A549 (cell line): ENCODE data around the gene DEAF1. TPM values are rescaled to one million over a fixed set of nuclear protein-coding genes. Genes with fewer than 3 reads are reported as not detected.

Experiments
- ATAC-seq, 2 experiments: fragments of 200-7000 bp in 1 of 2; fragments of >200 bp in 1 of 2; cut with Nextera tagmentation in 1 of 2; cut with Tn5 transposase in 1 of 2; 3 replicates each; pipeline versions ENCODE4 v1.8.0 to v1.9.1; 2018 to 2020; ENCODE audit warnings: mild to moderate bottlenecking in 1 of 2, moderate library complexity in 1 of 2
- CTCF ChIA-PET: fragments of 300-600 bp; sonication (Branson Sonifier 250); formaldehyde crosslinking; extraction: SDS; loops from one replicate; lab custom pipeline; 2021; ENCODE audit warnings: antibody characterized with exemption, inconsistent platforms; lab: Yijun Ruan, JAX
- POLR2A ChIA-PET: fragments of 350-600 bp; formaldehyde crosslinking; extraction: SDS; loops from one replicate; lab custom pipeline; 2021; ENCODE audit warnings: antibody characterized with exemption, inconsistent platforms; lab: Yijun Ruan, JAX
- DNase-seq, 2 experiments: peaks; one replicate each; pipeline versions ENCODE4 v3.0.0 to v3.0.0-alpha.2; 2011 to 2016; ENCODE audit warnings: low read depth in 1 of 2, low spot score in 1 of 2
- FAIRE-seq: peaks from 2 replicates; lab custom pipeline; 2011; peaks lifted over from hg19 to GRCh38; lab: Jason Lieb, UNC
- H3K27ac ChIP-seq, 2 experiments: fragments of >200 bp; sonication (Bioruptor Twin); formaldehyde crosslinking; 3 replicates each; pipeline ENCODE4 v1.5.1; 2016 to 2017
- H3K4me1 ChIP-seq: fragments of >200 bp; sonication (Bioruptor Twin); formaldehyde crosslinking; 3 replicates; pipeline ENCODE4 v1.6.1; 2016
- H3K4me2 ChIP-seq: fragments of >200 bp; sonication (Bioruptor Twin); formaldehyde crosslinking; 3 replicates; pipeline ENCODE4 v1.6.1; 2016
- H3K4me3 ChIP-seq: fragments of >200 bp; sonication (Bioruptor Twin); formaldehyde crosslinking; 3 replicates; pipeline ENCODE4 v1.5.1; 2016
- H3K9me3 ChIP-seq: fragments of >200 bp; sonication (Bioruptor Twin); formaldehyde crosslinking; 3 replicates; pipeline ENCODE4 v1.6.1; 2016
- CBX2 ChIP-seq: fragments of 200-600 bp; sonication (generic); IDR thresholded peaks from 2 replicates; pipeline ENCODE4 v1.6.1; 2016; ENCODE audit warnings: low read depth, mild to moderate bottlenecking, borderline replicate concordance
- CHD2 ChIP-seq: fragments of 150-350 bp; IDR thresholded peaks from 2 replicates; pipeline ENCODE4 v1.6.1; 2014; ENCODE audit warnings: low read length; ENCODE audit not compliant: partially characterized antibody
- CHD4 ChIP-seq: fragments of 200-600 bp; sonication (generic); IDR thresholded peaks from 2 replicates; pipeline ENCODE4 v1.6.1; 2016; ENCODE audit warnings: antibody characterized with exemption, mild to moderate bottlenecking, borderline replicate concordance
- EHF ChIP-seq: fragments of 250-450 bp; sonication (Bioruptor Pico); IDR thresholded peaks from 2 replicates; pipeline ENCODE4 v1.5.0; 2020; ENCODE audit warnings: mild to moderate bottlenecking
- EHMT2 ChIP-seq: fragments of 200-600 bp; sonication (generic); IDR thresholded peaks from 2 replicates; pipeline ENCODE4 v1.6.1; 2016; ENCODE audit warnings: antibody characterized with exemption, low read depth, mild to moderate bottlenecking, moderate library complexity
- FOSB ChIP-seq: fragments of 250-450 bp; sonication (Bioruptor Pico); IDR thresholded peaks from 2 replicates; pipeline ENCODE4 v1.5.0; 2020; ENCODE audit warnings: mild to moderate bottlenecking, moderate library complexity
- FOSL2 ChIP-seq, 2 experiments: fragments of 450-650 bp in 1 of 2; fragments of >200 bp in 1 of 2; sonication (Bioruptor Twin) in 1 of 2; formaldehyde crosslinking; IDR thresholded peaks; 2 replicates each; pipeline versions ENCODE4 v1.5.0 to v1.6.1; 2016 to 2020; ENCODE audit warnings: mild to moderate bottlenecking in 1 of 2, moderate library complexity in 1 of 2
- FOXS1 ChIP-seq: fragments of 250-450 bp; sonication (Bioruptor Pico); IDR thresholded peaks from 2 replicates; pipeline ENCODE4 v1.5.0; 2020; ENCODE audit warnings: mild to moderate bottlenecking, moderate library complexity
- HDAC2 ChIP-seq: fragments of 200-600 bp; sonication (generic); IDR thresholded peaks from 2 replicates; pipeline ENCODE4 v1.6.1; 2016
- HMGXB4 ChIP-seq: fragments of 250-450 bp; sonication (Bioruptor Pico); IDR thresholded peaks from 2 replicates; pipeline ENCODE4 v1.5.0; 2021; ENCODE audit warnings: mild to moderate bottlenecking, moderate library complexity, borderline replicate concordance
- HOXA7 ChIP-seq: fragments of 250-450 bp; sonication (Bioruptor Pico); IDR thresholded peaks from 2 replicates; pipeline ENCODE4 v1.5.0; 2020; ENCODE audit warnings: mild to moderate bottlenecking, moderate library complexity
- HOXB13 ChIP-seq: fragments of 250-450 bp; sonication (Bioruptor Pico); IDR thresholded peaks from 2 replicates; pipeline ENCODE4 v1.5.0; 2020; ENCODE audit warnings: low read depth, mild to moderate bottlenecking, moderate library complexity
- JUN ChIP-seq, 2 experiments: fragments of >200 bp; sonication (Bioruptor Twin); formaldehyde crosslinking; IDR thresholded peaks; 2 replicates in 1 of 2; 3 replicates in 1 of 2; pipeline ENCODE4 v1.6.1; 2016 to 2017
- NFE2L2 ChIP-seq: fragments of 150-350 bp; conservative IDR thresholded peaks from 2 replicates; pipeline ENCODE4 v1.6.1; 2014; ENCODE audit warnings: low read length
- NPAS2 ChIP-seq: fragments of 250-450 bp; sonication (Bioruptor Pico); IDR thresholded peaks from 2 replicates; pipeline ENCODE4 v1.8.0; 2022; ENCODE audit warnings: mild to moderate bottlenecking, moderate library complexity, borderline replicate concordance
- PHF8 ChIP-seq: fragments of 200-600 bp; sonication (generic); IDR thresholded peaks from 2 replicates; pipeline ENCODE4 v1.6.1; 2016; ENCODE audit warnings: low read depth, mild to moderate bottlenecking, antibody characterized with exemption, moderate library complexity, borderline replicate concordance
- RAD21 ChIP-seq, 2 experiments: fragments of >200 bp in 1 of 2; sonication (Bioruptor Twin) in 1 of 2; formaldehyde crosslinking in 1 of 2; IDR thresholded peaks in 1 of 2; conservative IDR thresholded peaks in 1 of 2; 2 replicates in 1 of 2; 3 replicates in 1 of 2; pipeline ENCODE4 v1.6.1; 2012 to 2018; ENCODE audit warnings: inconsistent platforms in 1 of 2
- SREBF2 ChIP-seq: fragments of 450-650 bp; IDR thresholded peaks from 2 replicates; pipeline ENCODE4 v1.6.1; 2014; ENCODE audit warnings: mild to moderate bottlenecking, moderate library complexity
- ZC3H11A ChIP-seq: fragments of 450-650 bp; IDR thresholded peaks from 2 replicates; pipeline ENCODE4 v1.6.1; 2014; ENCODE audit warnings: antibody characterized with exemption, mild to moderate bottlenecking
- ZSCAN20 ChIP-seq: fragments of 250-450 bp; sonication (Bioruptor Pico); IDR thresholded peaks from 2 replicates; pipeline ENCODE4 v1.8.0; 2022; ENCODE audit warnings: mild to moderate bottlenecking, moderate library complexity
- WGBS: methylation state at CpG from one replicate; pipeline ENCODE4 v1.1.6; 2017; ENCODE audit errors: missing lambda C conversion rate; 5-methylcytosine and 5-hydroxymethylcytosine counted together
- polyA plus RNA-seq, 4 experiments: library from polyadenylated mRNA; depleted of rRNA in 3 of 4; stranded (reverse); fragments of >200 nt; fragmentation: RNase III in 1 of 4; extraction: RNeasy Plus Mini Kit Qiagen cat#74134 plus additional on column Dnase treatment in 1 of 4; gene quantifications; 2 replicates in 3 of 4; 3 replicates in 1 of 4; pipeline ENCODE4 v1.2.3, GENCODE V29; 2011 to 2017
- TF ChIP-seq, protein P1 (sequence below): fragments of 200-600 bp; sonication (generic); IDR thresholded peaks from 2 replicates; pipeline ENCODE4 v1.6.1; 2016; ENCODE audit warnings: antibody characterized with exemption, mild to moderate bottlenecking, moderate library complexity
- TF ChIP-seq, protein P2 (sequence below): fragments of 250-450 bp; sonication (Bioruptor Pico); IDR thresholded peaks from 2 replicates; pipeline ENCODE4 v1.5.0; 2020; ENCODE audit warnings: low read depth, mild to moderate bottlenecking, moderate library complexity

The DEAF1 gene
- polyA plus RNA-seq, 2 of the 4 experiments (the other 2 are of a cell fraction): 16.0 to 24.0 TPM

- TF ChIP-seq, protein P1, sequence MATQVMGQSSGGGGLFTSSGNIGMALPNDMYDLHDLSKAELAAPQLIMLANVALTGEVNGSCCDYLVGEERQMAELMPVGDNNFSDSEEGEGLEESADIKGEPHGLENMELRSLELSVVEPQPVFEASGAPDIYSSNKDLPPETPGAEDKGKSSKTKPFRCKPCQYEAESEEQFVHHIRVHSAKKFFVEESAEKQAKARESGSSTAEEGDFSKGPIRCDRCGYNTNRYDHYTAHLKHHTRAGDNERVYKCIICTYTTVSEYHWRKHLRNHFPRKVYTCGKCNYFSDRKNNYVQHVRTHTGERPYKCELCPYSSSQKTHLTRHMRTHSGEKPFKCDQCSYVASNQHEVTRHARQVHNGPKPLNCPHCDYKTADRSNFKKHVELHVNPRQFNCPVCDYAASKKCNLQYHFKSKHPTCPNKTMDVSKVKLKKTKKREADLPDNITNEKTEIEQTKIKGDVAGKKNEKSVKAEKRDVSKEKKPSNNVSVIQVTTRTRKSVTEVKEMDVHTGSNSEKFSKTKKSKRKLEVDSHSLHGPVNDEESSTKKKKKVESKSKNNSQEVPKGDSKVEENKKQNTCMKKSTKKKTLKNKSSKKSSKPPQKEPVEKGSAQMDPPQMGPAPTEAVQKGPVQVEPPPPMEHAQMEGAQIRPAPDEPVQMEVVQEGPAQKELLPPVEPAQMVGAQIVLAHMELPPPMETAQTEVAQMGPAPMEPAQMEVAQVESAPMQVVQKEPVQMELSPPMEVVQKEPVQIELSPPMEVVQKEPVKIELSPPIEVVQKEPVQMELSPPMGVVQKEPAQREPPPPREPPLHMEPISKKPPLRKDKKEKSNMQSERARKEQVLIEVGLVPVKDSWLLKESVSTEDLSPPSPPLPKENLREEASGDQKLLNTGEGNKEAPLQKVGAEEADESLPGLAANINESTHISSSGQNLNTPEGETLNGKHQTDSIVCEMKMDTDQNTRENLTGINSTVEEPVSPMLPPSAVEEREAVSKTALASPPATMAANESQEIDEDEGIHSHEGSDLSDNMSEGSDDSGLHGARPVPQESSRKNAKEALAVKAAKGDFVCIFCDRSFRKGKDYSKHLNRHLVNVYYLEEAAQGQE: no peak
- no peak for TF ChIP-seq NPAS2 (CRISPR knock-in tag)
- no peak for TF ChIP-seq EHF
- no peak for TF ChIP-seq ZSCAN20 (CRISPR knock-in tag)
- TF ChIP-seq CBX2: no peak
- no peak for TF ChIP-seq FOXS1 (CRISPR knock-in tag)
- TF ChIP-seq, all 56 proteins: peak for 0
These were observed 98.6 kb downstream of the DEAF1 start (continued) for GRCh38 chr11:596374-596773.

DNA sequence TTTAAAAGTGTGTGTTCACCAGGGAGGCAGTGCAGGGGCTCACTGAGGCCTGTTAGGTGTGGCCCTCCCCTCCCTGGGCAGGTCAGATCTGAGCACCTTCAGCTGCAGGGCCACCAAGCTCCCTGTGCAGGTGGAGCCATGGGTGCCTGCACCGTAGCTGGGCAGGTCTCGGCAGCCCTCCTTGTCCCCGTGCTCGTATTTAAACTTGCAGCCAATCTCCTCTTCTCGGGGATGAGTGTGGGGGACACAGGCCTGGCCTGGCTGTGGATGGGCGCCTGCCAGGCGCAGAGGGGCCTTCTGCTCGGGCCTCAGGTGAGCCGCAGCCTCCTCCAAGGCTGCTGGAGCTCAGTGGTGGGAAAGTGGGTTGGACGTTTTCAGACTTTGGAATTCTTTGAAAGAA lies 99.6 kb downstream of the DEAF1 start:
- Histone ChIP-seq H3K9me3 (no peaks in the 10 kb centered on the region), H3K4me2 (no peak overlapping the region), H3K4me1 (peaks cover 7% of the 10 kb centered on the region; the same call in 2 of the 3 replicates), H3K27ac (no peak overlapping the region), H3K4me3 (no peak overlapping the region)
- ChIA-PET POLR2A (no interaction called here), CTCF (interaction anchor here (2.3 kb wide), 1 partner anchor 77 kb away, joined by 5 read pairs; no protein-coding TSS in a partner anchor)
- DNase-seq (no peak), FAIRE-seq (no peak), ATAC-seq (no peak)
- no peak for TF ChIP-seq FOSB (CRISPR knock-in tag)
- no peak for TF ChIP-seq ZC3H11A
- no peak for TF ChIP-seq CHD2
- TF ChIP-seq NFE2L2: no peak
- TF ChIP-seq PHF8: no peak
- TF ChIP-seq JUN (IDR thresholded peaks at IDR 0.05): no peak
- TF ChIP-seq HDAC2: no peak
- no peak for TF ChIP-seq HOXB13 (CRISPR knock-in tag)
- no peak for TF ChIP-seq HOXA7
- TF ChIP-seq SREBF2: no peak
- no peak for TF ChIP-seq CHD4
- TF ChIP-seq HMGXB4 (CRISPR knock-in tag): no peak
- TF ChIP-seq RAD21 (conservative IDR thresholded peaks at IDR 0.05 in 1 of 2, IDR thresholded peaks at IDR 0.05 in 1 of 2): no peak
- TF ChIP-seq, protein P2, sequence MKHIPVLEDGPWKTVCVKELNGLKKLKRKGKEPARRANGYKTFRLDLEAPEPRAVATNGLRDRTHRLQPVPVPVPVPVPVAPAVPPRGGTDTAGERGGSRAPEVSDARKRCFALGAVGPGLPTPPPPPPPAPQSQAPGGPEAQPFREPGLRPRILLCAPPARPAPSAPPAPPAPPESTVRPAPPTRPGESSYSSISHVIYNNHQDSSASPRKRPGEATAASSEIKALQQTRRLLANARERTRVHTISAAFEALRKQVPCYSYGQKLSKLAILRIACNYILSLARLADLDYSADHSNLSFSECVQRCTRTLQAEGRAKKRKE (CRISPR knock-in tag): no peak
- TF ChIP-seq CBX2: no peak
- no peak for TF ChIP-seq EHMT2
- no peak for TF ChIP-seq FOSL2 (IDR thresholded peaks at IDR 0.05)
- TF ChIP-seq FOSL2 (CRISPR knock-in tag; IDR thresholded peaks at IDR 0.05): no peak
- 85% methylated on average over 10 of the region's 10 CpGs for WGBS

Other genes starting within 250 kb of the DEAF1 start
- gene PTDSS2, start 244.9 kb downstream of the DEAF1 start, polyA plus RNA-seq (2011; rRNA removed): 23.4 and 28.9 TPM in 2 replicates
- 34.3 to 39.4 TPM (median 38.9 TPM) in 3 replicates for gene PTDSS2, start 244.9 kb downstream of the DEAF1 start, polyA plus RNA-seq (2017; fragmentation: RNase III; extraction: RNeasy Plus Mini Kit Qiagen cat#74134 plus additional on column Dnase treatment)
- gene RNH1, start 188.0 kb downstream of the DEAF1 start, polyA plus RNA-seq (2011; rRNA removed): 85.8 and 108 TPM in 2 replicates
- gene RNH1, start 188.0 kb downstream of the DEAF1 start, polyA plus RNA-seq (2017; fragmentation: RNase III; extraction: RNeasy Plus Mini Kit Qiagen cat#74134 plus additional on column Dnase treatment): 131 to 135 TPM (median 135 TPM) in 3 replicates
- gene HRAS, start 159.6 kb downstream of the DEAF1 start, polyA plus RNA-seq (2011; rRNA removed): 56.3 and 63.3 TPM in 2 replicates
- gene HRAS, start 159.6 kb downstream of the DEAF1 start, polyA plus RNA-seq (2017; fragmentation: RNase III; extraction: RNeasy Plus Mini Kit Qiagen cat#74134 plus additional on column Dnase treatment): 86.9 to 96.3 TPM (median 88.2 TPM) in 3 replicates
- 0.30 and 0.32 TPM in 2 replicates for gene LRRC56, start 157.7 kb downstream of the DEAF1 start, polyA plus RNA-seq (2011; rRNA removed)
- gene LRRC56, start 157.7 kb downstream of the DEAF1 start, polyA plus RNA-seq (2017; fragmentation: RNase III; extraction: RNeasy Plus Mini Kit Qiagen cat#74134 plus additional on column Dnase treatment): 0.47 to 1.1 TPM (median 1.0 TPM) in 3 replicates
- gene LMNTD2, start 134.5 kb downstream of the DEAF1 start, polyA plus RNA-seq (2011; rRNA removed): 1.7 and 2.2 TPM in 2 replicates
- 2.6 to 4.2 TPM (median 3.5 TPM) in 3 replicates for gene LMNTD2, start 134.5 kb downstream of the DEAF1 start, polyA plus RNA-seq (2017; fragmentation: RNase III; extraction: RNeasy Plus Mini Kit Qiagen cat#74134 plus additional on column Dnase treatment)
- 18.4 and 19.0 TPM in 2 replicates for gene RASSF7, start 134.3 kb downstream of the DEAF1 start, polyA plus RNA-seq (2011; rRNA removed)
- gene RASSF7, start 134.3 kb downstream of the DEAF1 start, polyA plus RNA-seq (2017; fragmentation: RNase III; extraction: RNeasy Plus Mini Kit Qiagen cat#74134 plus additional on column Dnase treatment): 27.7 to 30.7 TPM (median 30.5 TPM) in 3 replicates
- gene PHRF1, start 118.8 kb downstream of the DEAF1 start, polyA plus RNA-seq (2011; rRNA removed): 8.6 and 10.8 TPM in 2 replicates
- gene PHRF1, start 118.8 kb downstream of the DEAF1 start, polyA plus RNA-seq (2017; fragmentation: RNase III; extraction: RNeasy Plus Mini Kit Qiagen cat#74134 plus additional on column Dnase treatment): 23.0 to 25.3 TPM (median 23.7 TPM) in 3 replicates
- 2.0 TPM in 2 replicates for gene IRF7, start 79.3 kb downstream of the DEAF1 start, polyA plus RNA-seq (2011; rRNA removed)
- 3.1 to 3.8 TPM (median 3.4 TPM) in 3 replicates for gene IRF7, start 79.3 kb downstream of the DEAF1 start, polyA plus RNA-seq (2017; fragmentation: RNase III; extraction: RNeasy Plus Mini Kit Qiagen cat#74134 plus additional on column Dnase treatment)
- 0.12 and 0.26 TPM in 2 replicates for gene CDHR5, start 70.3 kb downstream of the DEAF1 start, polyA plus RNA-seq (2011; rRNA removed)
- gene CDHR5, start 70.3 kb downstream of the DEAF1 start, polyA plus RNA-seq (2017; fragmentation: RNase III; extraction: RNeasy Plus Mini Kit Qiagen cat#74134 plus additional on column Dnase treatment): 0.07 to 0.08 TPM (median 0.07 TPM) in 3 replicates
- not detected in 2 replicates for gene SCT, start 68.0 kb downstream of the DEAF1 start, polyA plus RNA-seq (2011; rRNA removed)
- not detected in 3 replicates for gene SCT, start 68.0 kb downstream of the DEAF1 start, polyA plus RNA-seq (2017; fragmentation: RNase III; extraction: RNeasy Plus Mini Kit Qiagen cat#74134 plus additional on column Dnase treatment)
- gene DRD4, start 58.0 kb downstream of the DEAF1 start, polyA plus RNA-seq (2011; rRNA removed): not detected in 2 replicates
- 0.07 to 0.17 TPM in 2 of 3 replicates, not detected in the other for gene DRD4, start 58.0 kb downstream of the DEAF1 start, polyA plus RNA-seq (2017; fragmentation: RNase III; extraction: RNeasy Plus Mini Kit Qiagen cat#74134 plus additional on column Dnase treatment)
- gene TMEM80, start 594 bp upstream of the DEAF1 start, polyA plus RNA-seq (2011; rRNA removed): 15.1 and 15.2 TPM in 2 replicates
- 10.2 to 11.2 TPM (median 10.8 TPM) in 3 replicates for gene TMEM80, start 594 bp upstream of the DEAF1 start, polyA plus RNA-seq (2017; fragmentation: RNase III; extraction: RNeasy Plus Mini Kit Qiagen cat#74134 plus additional on column Dnase treatment)
- gene EPS8L2, start 11.0 kb upstream of the DEAF1 start, polyA plus RNA-seq (2011; rRNA removed): 60.7 and 69.9 TPM in 2 replicates
- gene EPS8L2, start 11.0 kb upstream of the DEAF1 start, polyA plus RNA-seq (2017; fragmentation: RNase III; extraction: RNeasy Plus Mini Kit Qiagen cat#74134 plus additional on column Dnase treatment): 144 to 163 TPM (median 154 TPM) in 3 replicates
- 287 and 296 TPM in 2 replicates for gene TALDO1, start 52.2 kb upstream of the DEAF1 start, polyA plus RNA-seq (2011; rRNA removed)
- gene TALDO1, start 52.2 kb upstream of the DEAF1 start, polyA plus RNA-seq (2017; fragmentation: RNase III; extraction: RNeasy Plus Mini Kit Qiagen cat#74134 plus additional on column Dnase treatment): 386 to 392 TPM (median 391 TPM) in 3 replicates
- gene GATD1, start 82.3 kb upstream of the DEAF1 start, polyA plus RNA-seq (2011; rRNA removed): 14.5 and 16.8 TPM in 2 replicates
- 41.9 to 43.5 TPM (median 43.1 TPM) in 3 replicates for gene GATD1, start 82.3 kb upstream of the DEAF1 start, polyA plus RNA-seq (2017; fragmentation: RNase III; extraction: RNeasy Plus Mini Kit Qiagen cat#74134 plus additional on column Dnase treatment)
- gene CEND1, start 94.9 kb upstream of the DEAF1 start, polyA plus RNA-seq (2011; rRNA removed): not detected in 2 replicates
- 1.0 to 1.3 TPM (median 1.0 TPM) in 3 replicates for gene CEND1, start 94.9 kb upstream of the DEAF1 start, polyA plus RNA-seq (2017; fragmentation: RNase III; extraction: RNeasy Plus Mini Kit Qiagen cat#74134 plus additional on column Dnase treatment)
- 11.6 and 13.5 TPM in 2 replicates for gene SLC25A22, start 103.1 kb upstream of the DEAF1 start, polyA plus RNA-seq (2011; rRNA removed)
- gene SLC25A22, start 103.1 kb upstream of the DEAF1 start, polyA plus RNA-seq (2017; fragmentation: RNase III; extraction: RNeasy Plus Mini Kit Qiagen cat#74134 plus additional on column Dnase treatment): 18.7 to 21.8 TPM (median 19.5 TPM) in 3 replicates
- 6.3 and 6.5 TPM in 2 replicates for gene PIDD1, start 110.0 kb upstream of the DEAF1 start, polyA plus RNA-seq (2011; rRNA removed)
- 15.7 to 19.0 TPM (median 18.9 TPM) in 3 replicates for gene PIDD1, start 110.0 kb upstream of the DEAF1 start, polyA plus RNA-seq (2017; fragmentation: RNase III; extraction: RNeasy Plus Mini Kit Qiagen cat#74134 plus additional on column Dnase treatment)
- gene RPLP2, start 114.7 kb upstream of the DEAF1 start, polyA plus RNA-seq (2011; rRNA removed): 1,346 and 1,493 TPM in 2 replicates
- 2,443 to 2,621 TPM (median 2,508 TPM) in 3 replicates for gene RPLP2, start 114.7 kb upstream of the DEAF1 start, polyA plus RNA-seq (2017; fragmentation: RNase III; extraction: RNeasy Plus Mini Kit Qiagen cat#74134 plus additional on column Dnase treatment)
- gene PNPLA2, start 123.7 kb upstream of the DEAF1 start, polyA plus RNA-seq (2011; rRNA removed): 13.2 and 16.1 TPM in 2 replicates
- gene PNPLA2, start 123.7 kb upstream of the DEAF1 start, polyA plus RNA-seq (2017; fragmentation: RNase III; extraction: RNeasy Plus Mini Kit Qiagen cat#74134 plus additional on column Dnase treatment): 25.1 to 29.2 TPM (median 25.4 TPM) in 3 replicates
- 1.2 and 1.8 TPM in 2 replicates for gene CRACR2B, start 132.7 kb upstream of the DEAF1 start, polyA plus RNA-seq (2011; rRNA removed)
- 3.0 to 3.3 TPM (median 3.1 TPM) in 3 replicates for gene CRACR2B, start 132.7 kb upstream of the DEAF1 start, polyA plus RNA-seq (2017; fragmentation: RNase III; extraction: RNeasy Plus Mini Kit Qiagen cat#74134 plus additional on column Dnase treatment)
- 409 and 523 TPM in 2 replicates for gene CD151, start 137.7 kb upstream of the DEAF1 start, polyA plus RNA-seq (2011; rRNA removed)
- 649 to 701 TPM (median 695 TPM) in 3 replicates for gene CD151, start 137.7 kb upstream of the DEAF1 start, polyA plus RNA-seq (2017; fragmentation: RNase III; extraction: RNeasy Plus Mini Kit Qiagen cat#74134 plus additional on column Dnase treatment)
- gene POLR2L, start 147.3 kb upstream of the DEAF1 start, polyA plus RNA-seq (2011; rRNA removed): 140 and 197 TPM in 2 replicates
- 773 to 868 TPM (median 807 TPM) in 3 replicates for gene POLR2L, start 147.3 kb upstream of the DEAF1 start, polyA plus RNA-seq (2017; fragmentation: RNase III; extraction: RNeasy Plus Mini Kit Qiagen cat#74134 plus additional on column Dnase treatment)
- gene TSPAN4, start 147.6 kb upstream of the DEAF1 start, polyA plus RNA-seq (2011; rRNA removed): 83.5 and 87.8 TPM in 2 replicates
- gene TSPAN4, start 147.6 kb upstream of the DEAF1 start, polyA plus RNA-seq (2017; fragmentation: RNase III; extraction: RNeasy Plus Mini Kit Qiagen cat#74134 plus additional on column Dnase treatment): 145 to 150 TPM (median 146 TPM) in 3 replicates
- gene CHID1, start 215.6 kb upstream of the DEAF1 start, polyA plus RNA-seq (2011; rRNA removed): 53.8 and 58.4 TPM in 2 replicates
- gene CHID1, start 215.6 kb upstream of the DEAF1 start, polyA plus RNA-seq (2017; fragmentation: RNase III; extraction: RNeasy Plus Mini Kit Qiagen cat#74134 plus additional on column Dnase treatment): 70.5 to 74.4 TPM (median 70.6 TPM) in 3 replicates
- gene AP2A2, start 230.6 kb upstream of the DEAF1 start, polyA plus RNA-seq (2011; rRNA removed): 60.4 and 72.6 TPM in 2 replicates
- 39.4 to 45.7 TPM (median 41.3 TPM) in 3 replicates for gene AP2A2, start 230.6 kb upstream of the DEAF1 start, polyA plus RNA-seq (2017; fragmentation: RNase III; extraction: RNeasy Plus Mini Kit Qiagen cat#74134 plus additional on column Dnase treatment)